ENCODE results near the gene GNMT. TPM values are rescaled to one million over a fixed set of nuclear protein-coding genes. Genes with fewer than 3 reads are reported as not detected.

GNMT gene
- total RNA-seq, 1 experiment from 2014 or later = 0.30 TPM

DNA sequence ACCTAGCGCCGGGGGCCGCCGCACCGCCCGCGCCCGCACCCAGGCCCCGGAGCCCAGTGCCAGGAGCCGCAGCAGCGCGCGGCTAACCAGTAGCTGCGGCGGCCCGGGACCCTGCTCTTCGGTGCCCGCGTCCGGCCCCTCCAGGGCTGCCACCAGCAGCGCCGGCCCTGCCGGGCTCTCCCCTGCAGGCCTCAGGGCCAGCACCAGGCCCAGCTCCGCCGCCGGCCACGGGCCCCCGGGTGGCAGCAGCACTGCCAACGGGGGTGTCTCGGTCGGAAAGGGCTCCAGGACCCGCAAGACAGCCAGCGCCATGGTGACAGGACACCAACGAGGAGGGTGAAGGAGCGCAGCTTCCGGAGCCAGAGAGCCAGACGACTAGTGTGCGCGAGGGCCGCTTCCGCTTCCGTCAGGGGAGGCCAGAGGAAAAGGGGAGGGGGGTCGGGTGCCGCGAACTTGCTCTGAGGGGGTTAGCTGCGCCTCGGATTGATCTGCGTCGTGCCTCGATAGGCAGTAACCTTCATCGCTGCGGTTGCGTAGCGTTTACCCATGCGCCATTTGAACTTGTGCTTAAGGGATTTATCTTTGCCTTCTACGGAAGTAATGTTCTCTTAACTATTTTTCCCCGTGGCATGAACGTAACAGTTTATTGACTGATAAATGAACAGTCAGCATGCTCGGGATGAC lies 18.4 kb downstream of the GNMT start, which contains the start of gene PEX6:
PEX6 (minus strand) TSS at position 343 of the 684 bp plus-strand sequence; CDS start at position 312, 31 bp downstream.
- Mint-ChIP-seq H3K36me3 (ENCODE audit: insufficient read depth, unreplicated experiment) (peaks cover 45% of the 10 kb centered on the region), H3K4me1 (ENCODE audit: insufficient read depth, unreplicated experiment) (peaks cover 15% of the 10 kb centered on the region), H3K9me3 (ENCODE audit: unreplicated experiment) (no peaks in the 10 kb centered on the region), H3K27ac (ENCODE audit: low read depth, unreplicated experiment) (peak within 1 kb of the TSS; percentile 91), H3K4me3 (ENCODE audit: unreplicated experiment) (peak within 1 kb of the TSS; percentile 87), H3K27me3 (ENCODE audit: insufficient read depth, unreplicated experiment) (no peaks in the 10 kb centered on the region)
- POLR2A ChIA-PET = interaction anchor here (0.5 to 3.5 kb wide), 28 partner anchors 8 to 527 kb away, joined by 3 to 69 read pairs (median 7); partner anchors contain the start of genes CNPY3, CUL7, GNMT and KLC4
- DNase-seq (ENCODE audit: unreplicated experiment) = peak; percentile 91
- no TSS peak for BruUV-seq (replicated peaks)
- TF ChIP-seq, protein P1, sequence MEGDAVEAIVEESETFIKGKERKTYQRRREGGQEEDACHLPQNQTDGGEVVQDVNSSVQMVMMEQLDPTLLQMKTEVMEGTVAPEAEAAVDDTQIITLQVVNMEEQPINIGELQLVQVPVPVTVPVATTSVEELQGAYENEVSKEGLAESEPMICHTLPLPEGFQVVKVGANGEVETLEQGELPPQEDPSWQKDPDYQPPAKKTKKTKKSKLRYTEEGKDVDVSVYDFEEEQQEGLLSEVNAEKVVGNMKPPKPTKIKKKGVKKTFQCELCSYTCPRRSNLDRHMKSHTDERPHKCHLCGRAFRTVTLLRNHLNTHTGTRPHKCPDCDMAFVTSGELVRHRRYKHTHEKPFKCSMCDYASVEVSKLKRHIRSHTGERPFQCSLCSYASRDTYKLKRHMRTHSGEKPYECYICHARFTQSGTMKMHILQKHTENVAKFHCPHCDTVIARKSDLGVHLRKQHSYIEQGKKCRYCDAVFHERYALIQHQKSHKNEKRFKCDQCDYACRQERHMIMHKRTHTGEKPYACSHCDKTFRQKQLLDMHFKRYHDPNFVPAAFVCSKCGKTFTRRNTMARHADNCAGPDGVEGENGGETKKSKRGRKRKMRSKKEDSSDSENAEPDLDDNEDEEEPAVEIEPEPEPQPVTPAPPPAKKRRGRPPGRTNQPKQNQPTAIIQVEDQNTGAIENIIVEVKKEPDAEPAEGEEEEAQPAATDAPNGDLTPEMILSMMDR (IDR thresholded peaks at IDR 0.05; ENCODE audit: unreplicated experiment) = no peak
- CTCF ChIA-PET = interaction anchor here (0.6 to 1.5 kb wide), 10 partner anchors 9 to 165 kb away, joined by 3 to 6 read pairs (median 3); partner anchors contain the start of genes CNPY3 and CUL7
- intact Hi-C loops (cut with micrococcal nuclease) = loop anchor here (2.0 kb wide), 1 partner anchor 50 kb away; the partner anchor contains the start of gene CNPY3

GRCh38 chr6:42979523-42980177 lies 19.1 kb downstream of the GNMT start:
- Mint-ChIP-seq H3K27ac (ENCODE audit: low read depth, unreplicated experiment) (peak overlapping the region; percentile 91), H3K27me3 (ENCODE audit: insufficient read depth, unreplicated experiment) (no peaks in the 10 kb centered on the region), H3K4me3 (ENCODE audit: unreplicated experiment) (peak overlapping the region; percentile 87), H3K36me3 (ENCODE audit: insufficient read depth, unreplicated experiment) (peaks cover 43% of the 10 kb centered on the region), H3K4me1 (ENCODE audit: insufficient read depth, unreplicated experiment) (peaks cover 15% of the 10 kb centered on the region), H3K9me3 (ENCODE audit: unreplicated experiment) (no peaks in the 10 kb centered on the region)
- peak; percentile 41 for DNase-seq (ENCODE audit: unreplicated experiment)
- ChIA-PET CTCF (interaction anchor here (0.6 to 1.5 kb wide), 7 partner anchors 8 to 470 kb away, joined by 3 to 6 read pairs (median 3); partner anchors contain the start of genes CNPY3 and CUL7), POLR2A (interaction anchor here (0.7 to 3.5 kb wide), 28 partner anchors 9 to 526 kb away, joined by 3 to 69 read pairs (median 7); partner anchors contain the start of genes CNPY3, CUL7, GNMT and KLC4)
- no TSS peak for BruUV-seq (replicated peaks)
- TF ChIP-seq, protein P1 (IDR thresholded peaks at IDR 0.05; ENCODE audit: unreplicated experiment) = no peak
- intact Hi-C loops (cut with micrococcal nuclease) = loop anchor here (2.0 kb wide), 1 partner anchor 51 kb away; the partner anchor contains the start of gene CNPY3

GRCh38 chr6:42981836-42982235 lies 21.3 kb downstream of the GNMT start:
- Mint-ChIP-seq H3K27me3 (ENCODE audit: insufficient read depth, unreplicated experiment) (no peaks in the 10 kb centered on the region), H3K4me3 (ENCODE audit: unreplicated experiment) (no peak overlapping the region), H3K9me3 (ENCODE audit: unreplicated experiment) (no peaks in the 10 kb centered on the region), H3K36me3 (ENCODE audit: insufficient read depth, unreplicated experiment) (peaks cover 25% of the 10 kb centered on the region), H3K4me1 (ENCODE audit: insufficient read depth, unreplicated experiment) (peaks cover 33% of the 10 kb centered on the region), H3K27ac (ENCODE audit: low read depth, unreplicated experiment) (no peak overlapping the region)
- POLR2A ChIA-PET = no interaction called here
- TF ChIP-seq, protein P1 (IDR thresholded peaks at IDR 0.05; ENCODE audit: unreplicated experiment) = no peak
- CTCF ChIA-PET = interaction anchor here (0.7 kb wide), 1 partner anchor 15 kb away, joined by 3 read pairs; no protein-coding TSS in a partner anchor
- intact Hi-C loops (cut with micrococcal nuclease) = no loop called here
- BruUV-seq (replicated peaks) = no TSS peak
- no peak for DNase-seq (ENCODE audit: unreplicated experiment)
